GM19455 (cell line): ENCODE results near the gene MCF2L2.
"Not testable (repeated sequence)": the region's sequence is repeated elsewhere in the genome, so short reads cannot be mapped to it uniquely, and the experiment has no call there.

Experiments
- ATAC-seq: cut with Tn5 transposase; IDR thresholded peaks from one replicate; pipeline ENCODE4 v1.9.1; 2021; ENCODE audit not compliant: unreplicated experiment

Gene MCF2L2

GRCh38 chr3:183252118-183252782 lies 176.2 kb downstream of the MCF2L2 start:
- no peak for ATAC-seq

- no peak for ATAC-seq
Measured at GRCh38 chr3:183249006-183249718, 179.3 kb downstream of the MCF2L2 start.

GRCh38 chr3:183247011-183247589 lies 181.3 kb downstream of the MCF2L2 start:
- no peak for ATAC-seq

- ATAC-seq, result no peak
Measured at GRCh38 chr3:183244981-183245476, 183.4 kb downstream of the MCF2L2 start.

GRCh38 chr3:183244219-183244618 lies 184.2 kb downstream of the MCF2L2 start:
- ATAC-seq, result no peak

- ATAC-seq, result no peak
Measured at GRCh38 chr3:183242431-183242830, 186.0 kb downstream of the MCF2L2 start.

- ATAC-seq, result no peak
Measured at GRCh38 chr3:183239046-183239445, 189.4 kb downstream of the MCF2L2 start.

GRCh38 chr3:183233966-183234365 lies 194.5 kb downstream of the MCF2L2 start:
- no peak for ATAC-seq

- ATAC-seq, result no peak
Measured at GRCh38 chr3:183230826-183231225, 197.6 kb downstream of the MCF2L2 start.

- not testable (repeated sequence) for ATAC-seq
Measured at GRCh38 chr3:183230251-183230650, 198.2 kb downstream of the MCF2L2 start.

- no peak for ATAC-seq
Measured at GRCh38 chr3:183229178-183229577, 199.2 kb downstream of the MCF2L2 start.

GRCh38 chr3:183227586-183227985 lies 200.8 kb downstream of the MCF2L2 start:
- ATAC-seq, result no peak

- ATAC-seq, result no peak
Measured at GRCh38 chr3:183226333-183226890, 202.0 kb downstream of the MCF2L2 start.

GRCh38 chr3:183224180-183224970 lies 204.0 kb downstream of the MCF2L2 start:
- ATAC-seq, result no peak

GRCh38 chr3:183222631-183223235 lies 205.7 kb downstream of the MCF2L2 start:
- ATAC-seq, result no peak

- no peak for ATAC-seq
Measured at GRCh38 chr3:183220828-183221227, 207.6 kb downstream of the MCF2L2 start.

- ATAC-seq, result no peak
Measured at GRCh38 chr3:183218826-183219225, 209.6 kb downstream of the MCF2L2 start.

GRCh38 chr3:183217548-183218332 lies 210.7 kb downstream of the MCF2L2 start:
- ATAC-seq, result no peak

GRCh38 chr3:183215591-183216202 lies 212.7 kb downstream of the MCF2L2 start:
- ATAC-seq, result no peak
